Measurements from ENCODE around the gene TRIM15.
"Not testable (repeated sequence)": the region's sequence is repeated elsewhere in the genome, so short reads cannot be mapped to it uniquely, and the experiment has no call there.

TRIM15 gene

GRCh38 chr6:30198166-30199084 lies 35.1 kb downstream of the TRIM15 start:
- no peak for DNase-seq (ENCODE audit: low spot score)

DNA sequence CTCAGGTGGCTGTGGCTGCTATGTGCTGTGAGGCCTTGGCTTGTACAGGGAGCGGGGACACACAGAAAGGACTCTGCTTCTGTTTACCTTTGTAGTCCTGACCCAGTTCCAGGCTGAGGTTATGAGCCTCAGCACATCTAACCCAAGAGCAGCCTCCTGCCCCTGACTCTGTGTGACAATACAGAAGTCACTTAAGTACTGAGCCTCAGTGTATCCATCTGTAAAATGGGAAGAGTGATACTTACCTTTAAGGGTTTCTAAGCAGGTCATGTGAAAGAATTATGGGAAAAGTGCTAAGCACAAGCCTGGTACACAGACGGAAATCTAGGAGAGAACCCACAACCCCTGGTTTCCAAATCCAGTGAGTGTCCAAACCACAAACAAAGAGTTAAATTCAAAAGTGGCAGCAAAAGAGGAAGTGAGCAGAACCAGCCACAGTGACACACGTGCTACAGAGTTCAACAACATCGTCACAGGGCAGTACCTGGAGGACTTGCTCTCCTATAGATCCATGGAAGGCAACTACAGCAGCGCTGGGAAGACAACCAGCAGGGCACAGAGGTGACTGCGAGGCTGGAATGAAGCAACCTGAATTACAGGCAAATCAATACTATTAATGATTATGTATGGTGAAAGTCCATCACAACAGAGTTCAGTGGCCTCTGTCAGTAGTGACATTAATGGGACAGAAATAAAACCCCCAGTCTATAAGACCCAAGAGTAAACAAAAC lies 37.4 kb downstream of the TRIM15 start:
- DNase-seq (ENCODE audit: low spot score), result no peak

GRCh38 chr6:30202366-30202765 lies 39.0 kb downstream of the TRIM15 start:
- DNase-seq (ENCODE audit: low spot score), result no peak

DNA sequence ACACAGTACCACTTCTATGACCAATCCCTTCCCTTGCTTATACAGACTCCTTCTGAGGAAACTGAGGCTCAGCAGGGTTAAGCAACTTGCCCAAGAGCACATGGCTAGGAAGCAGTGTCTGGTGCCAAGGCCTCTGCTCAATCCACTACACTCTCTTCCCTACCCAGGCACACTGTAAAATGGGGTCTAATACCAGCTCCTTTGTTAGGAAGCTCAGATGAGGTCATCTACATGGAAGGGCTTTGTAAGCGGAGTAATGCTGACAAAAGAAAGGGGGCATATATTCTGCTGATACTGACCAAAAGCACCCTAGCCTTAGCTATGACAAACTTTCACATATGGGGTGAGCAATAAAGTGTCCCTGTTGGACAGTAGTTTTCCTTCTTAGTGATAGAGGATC lies 40.8 kb downstream of the TRIM15 start:
- DNase-seq (ENCODE audit: low spot score), result no peak

DNA sequence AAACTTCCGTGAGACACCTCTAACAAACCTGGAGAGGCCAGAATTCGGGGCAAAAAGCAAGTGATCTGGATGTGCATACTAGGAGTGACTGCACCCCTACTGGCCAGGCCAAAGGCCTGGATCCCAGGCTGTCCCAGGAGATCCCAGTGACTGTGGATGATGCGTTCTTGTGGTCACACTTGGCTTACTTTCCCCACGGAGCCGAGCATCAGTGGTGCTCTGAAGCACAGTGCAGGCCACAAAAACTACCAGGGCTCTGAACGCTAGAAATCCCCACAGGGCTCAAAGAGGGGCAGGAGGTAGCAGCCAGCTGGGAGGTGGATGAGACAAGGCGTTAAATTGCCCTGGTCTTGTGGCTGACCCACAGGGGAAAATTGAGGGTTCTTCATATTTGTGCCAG lies 42.8 kb downstream of the TRIM15 start:
- peak; percentile 69 for DNase-seq (ENCODE audit: low spot score)

DNA sequence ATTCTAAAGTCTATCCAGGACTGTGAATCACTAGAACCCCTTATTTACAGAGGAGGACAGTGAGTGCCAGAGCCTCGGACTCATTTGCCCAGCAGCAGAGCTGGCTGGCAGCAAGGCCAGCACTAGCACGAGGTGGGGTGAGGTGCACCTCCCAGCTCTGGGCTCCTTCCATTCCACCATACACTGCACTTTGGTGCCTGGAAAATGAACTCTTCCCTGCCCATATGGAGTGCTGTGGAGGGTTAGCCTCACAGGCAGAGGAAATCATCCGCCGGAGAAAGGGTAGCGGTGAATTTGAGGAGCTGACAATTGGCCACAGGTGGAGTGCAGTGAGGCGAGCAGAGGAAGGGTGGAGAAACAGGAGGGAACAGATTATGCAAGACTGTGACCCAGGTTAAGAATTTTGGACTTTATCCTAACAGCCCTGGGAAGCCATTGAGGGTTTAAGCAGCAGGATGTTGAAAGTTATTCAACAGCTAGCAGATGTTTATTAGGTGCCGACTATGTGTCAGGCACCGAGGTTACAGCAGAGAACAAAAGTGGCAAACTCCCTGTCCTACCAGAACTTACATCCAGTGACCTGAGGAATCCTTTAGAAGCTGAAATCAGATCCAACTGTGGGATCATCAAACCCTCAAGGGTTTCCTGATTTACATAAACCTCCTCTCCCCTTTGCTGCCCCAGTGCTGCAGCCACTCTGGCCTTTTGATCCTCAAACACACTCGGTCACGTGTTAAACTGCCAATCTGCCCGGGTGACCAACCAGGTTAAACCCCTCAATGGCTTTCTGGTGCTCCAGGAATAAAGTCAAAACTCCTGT lies 43.7 kb downstream of the TRIM15 start:
- DNase-seq (ENCODE audit: low spot score), result no peak

DNA sequence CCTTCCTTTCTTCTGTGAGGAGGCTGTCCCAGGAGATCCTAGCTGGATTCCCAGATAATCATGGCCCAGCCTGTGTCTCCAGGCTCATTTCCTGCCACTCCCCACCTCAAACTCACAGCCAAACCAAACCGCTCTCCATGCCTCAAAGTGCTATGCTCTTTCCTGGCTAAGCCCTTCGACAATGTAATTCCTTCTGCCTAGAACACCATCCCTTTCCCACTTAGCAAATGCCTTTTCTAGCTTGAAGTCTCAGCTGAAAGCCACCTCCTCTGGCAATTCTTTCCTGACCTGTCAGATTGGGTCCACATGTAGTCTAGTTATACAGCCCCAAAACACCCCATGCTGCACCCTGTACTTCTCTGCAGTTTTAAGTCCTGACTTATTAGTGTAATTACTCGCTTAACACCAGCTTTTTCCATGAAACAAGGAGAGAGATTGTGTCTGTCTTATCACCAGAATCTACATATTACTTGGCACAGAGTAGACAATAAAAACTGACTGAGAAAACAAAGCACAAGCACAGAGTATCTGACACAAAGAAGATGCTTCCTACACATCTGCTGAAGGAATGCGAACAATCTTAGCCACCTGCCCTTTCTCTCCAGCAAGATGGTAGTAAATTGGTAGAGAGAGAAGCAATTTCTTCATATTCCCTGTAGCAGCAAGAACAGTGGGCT lies 44.4 kb downstream of the TRIM15 start:
- peak; percentile 57 for DNase-seq (ENCODE audit: low spot score)

GRCh38 chr6:30211306-30211705 lies 48.0 kb downstream of the TRIM15 start:
- no peak for DNase-seq (ENCODE audit: low spot score)

- DNase-seq (ENCODE audit: low spot score), result no peak
Measured at GRCh38 chr6:30211899-30212298, 48.6 kb downstream of the TRIM15 start.

DNA sequence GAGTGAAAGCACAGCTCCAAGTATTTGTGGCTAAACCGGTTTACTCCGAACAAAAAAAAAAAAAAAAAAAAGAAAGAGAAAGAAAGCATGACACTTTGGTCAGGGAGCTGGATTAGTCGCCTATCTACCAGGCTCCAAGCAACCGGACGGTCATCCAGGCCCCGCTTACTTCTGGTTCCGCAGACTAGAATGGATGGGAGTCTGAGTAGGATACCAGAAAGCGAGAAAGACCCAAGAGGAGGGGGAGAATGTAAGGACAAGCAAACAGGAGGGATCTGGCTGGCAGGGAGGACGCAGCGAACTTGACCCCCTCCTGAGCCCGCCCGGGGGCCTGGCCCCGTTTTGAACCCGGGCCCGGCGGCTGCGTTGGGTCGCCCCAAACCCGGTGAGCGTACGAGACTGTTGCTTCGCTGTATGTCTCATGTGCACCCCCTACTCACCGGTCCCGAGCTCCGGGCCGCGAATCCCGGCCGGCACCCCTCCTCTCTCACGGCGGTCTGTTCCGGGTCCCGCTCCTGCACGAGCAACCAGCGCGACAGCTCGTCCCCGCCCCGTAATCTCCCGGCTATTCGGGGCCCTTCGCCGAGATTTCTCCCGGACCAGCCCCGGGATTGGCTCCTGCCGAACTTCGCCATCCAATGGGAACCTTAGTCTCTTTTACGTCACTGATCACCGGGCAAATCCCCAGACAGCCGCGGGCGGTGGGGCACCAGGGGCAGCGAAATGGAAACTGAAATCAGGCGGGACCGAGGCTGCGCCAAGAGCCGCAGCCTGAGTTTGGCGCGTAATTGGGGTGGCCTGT lies 49.7 kb downstream of the TRIM15 start, which contains the start of gene TRIM26:
Gene TRIM26 (minus strand): TSS at position 542 of the 802 bp plus-strand sequence. CDS start 14,303 bp downstream, outside the sequence.
- peak; percentile 98 for DNase-seq (ENCODE audit: low spot score)

DNA sequence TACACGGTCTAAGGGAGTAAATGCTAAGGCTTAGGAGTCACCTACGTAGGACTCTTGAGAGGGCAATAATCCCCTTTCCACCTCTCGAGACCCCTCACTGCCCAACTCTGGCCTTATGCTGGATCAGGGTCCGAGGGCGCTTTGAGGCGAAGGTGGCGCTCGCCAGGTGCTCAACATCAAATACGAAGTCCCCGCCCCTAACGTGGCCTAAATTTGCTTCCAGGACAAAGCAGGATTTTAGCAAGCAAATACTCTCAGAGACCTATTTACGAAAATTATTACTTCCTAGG lies 50.3 kb downstream of the TRIM15 start:
- no peak for DNase-seq (ENCODE audit: low spot score)

DNA sequence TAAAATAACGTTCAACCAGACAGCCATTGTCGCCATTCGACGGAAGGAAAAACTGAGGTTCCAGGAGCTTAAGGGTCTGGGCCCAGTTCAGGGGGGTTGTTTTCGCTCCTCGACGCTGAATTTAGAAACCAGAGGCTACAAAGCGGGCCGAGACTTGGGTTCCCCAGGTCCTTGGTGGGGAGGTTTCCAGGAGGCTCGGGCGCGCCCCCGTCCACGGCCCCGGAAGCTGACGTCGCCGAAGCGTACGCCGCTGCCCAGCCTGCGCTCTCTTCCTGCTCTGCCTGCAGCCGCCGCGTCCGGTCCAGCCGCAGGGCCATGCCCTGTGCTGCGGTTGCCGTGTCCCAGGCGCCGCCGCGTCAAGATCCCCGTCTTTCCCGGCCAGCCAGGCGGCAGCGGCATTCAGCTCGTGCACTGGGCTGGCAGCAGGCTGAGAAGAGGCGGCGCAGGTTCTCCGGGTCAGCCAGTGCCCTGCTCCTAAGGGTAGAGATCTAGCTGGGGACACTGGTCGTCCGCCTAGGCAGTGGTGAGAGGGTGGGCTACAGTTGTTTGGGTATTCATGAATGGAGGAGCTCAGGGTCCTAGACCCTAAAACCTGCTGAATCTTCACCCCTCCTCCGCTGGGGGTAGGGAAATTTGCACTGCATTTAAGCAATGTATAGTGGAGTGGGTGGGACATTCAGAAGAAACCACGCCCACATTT lies 50.8 kb downstream of the TRIM15 start:
- DNase-seq (ENCODE audit: low spot score), result peak; percentile 90

- no peak for DNase-seq (ENCODE audit: low spot score)
Measured at GRCh38 chr6:30214657-30214982, 51.3 kb downstream of the TRIM15 start.

DNA sequence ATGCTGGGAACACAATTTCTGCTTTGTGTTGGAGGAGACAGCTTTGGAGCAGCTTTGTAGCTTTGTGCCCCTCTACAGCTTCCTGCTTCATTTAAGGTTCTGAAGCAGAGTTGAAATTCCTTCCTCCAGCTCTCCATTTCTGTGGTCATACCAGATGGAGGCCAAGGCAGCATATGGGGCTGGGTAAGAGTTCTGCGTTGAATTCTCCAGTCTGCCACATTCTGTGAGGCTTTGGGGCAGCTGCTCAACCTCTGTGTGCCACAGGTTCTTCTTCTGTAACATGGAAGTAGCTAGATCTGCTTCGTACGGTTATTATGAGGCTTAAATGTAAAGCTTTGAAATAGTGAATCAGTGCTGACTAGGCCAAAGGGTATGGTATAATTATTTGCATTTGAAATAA lies 52.8 kb downstream of the TRIM15 start:
- DNase-seq (ENCODE audit: low spot score), result no peak

GRCh38 chr6:30219244-30219643 lies 55.9 kb downstream of the TRIM15 start:
- DNase-seq (ENCODE audit: low spot score), result peak; percentile 70

DNA sequence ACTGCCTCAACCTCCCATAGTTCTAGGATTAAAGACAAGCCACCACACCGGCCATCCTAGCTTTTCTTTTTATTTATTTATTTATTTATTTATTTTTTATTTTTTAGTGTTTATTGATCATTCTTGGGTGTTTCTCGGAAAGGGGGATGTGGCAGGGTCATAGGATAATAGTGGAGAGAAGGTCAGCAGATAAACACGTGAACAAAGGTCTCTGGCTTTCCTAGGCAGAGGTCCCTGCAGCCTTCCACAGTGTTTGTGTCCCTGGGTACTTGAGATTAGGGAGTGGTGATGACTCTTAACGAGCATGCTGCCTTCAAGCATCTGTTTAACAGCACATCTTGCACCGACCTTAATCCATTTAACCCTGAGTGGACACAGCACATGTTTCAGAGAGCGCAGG lies 58.0 kb downstream of the TRIM15 start:
- DNase-seq (ENCODE audit: low spot score), result not testable (repeated sequence)

GRCh38 chr6:30221956-30222355 lies 58.6 kb downstream of the TRIM15 start:
- not testable (repeated sequence) for DNase-seq (ENCODE audit: low spot score)

All from AG20443 (cell line).